Esophagus squamous epithelium (tissue), 5 donors: ENCODE measurements around the gene TUBA4A. TPM values are rescaled to one million over a fixed set of nuclear protein-coding genes. Genes with fewer than 3 reads are reported as not detected.

Experiments
- DNase-seq: peaks from one replicate; lab custom pipeline; 2025; lab: John Stamatoyannopoulos, UW
- H3K27ac ChIP-seq, 4 donors: fragments of 200-600 bp; sonication (generic); one replicate each; pipeline ENCODE4 v1.5.1; 2016 to 2019; ENCODE audit warnings: mild to moderate bottlenecking in 1 of 4
- H3K27me3 ChIP-seq, 4 donors: fragments of 200-600 bp; sonication (generic); 1 replicate in 3 of 4; 2 replicates in 1 of 4; pipeline versions ENCODE4 v1.5.1 to v1.6.0; 2017 to 2021; ENCODE audit warnings: antibody characterized with exemption in 1 of 4
- H3K36me3 ChIP-seq, 3 donors: fragments of 200-600 bp; sonication (generic); one replicate each; pipeline ENCODE4 v1.5.1; 2016 to 2019
- H3K4me1 ChIP-seq, 3 donors: fragments of 200-600 bp; sonication (generic); one replicate each; pipeline ENCODE4 v1.5.1; 2017 to 2019
- H3K4me3 ChIP-seq, 4 donors: fragments of 200-600 bp; sonication (generic); 1 replicate in 3 of 4; 2 replicates in 1 of 4; pipeline ENCODE4 v1.5.1; 2016 to 2019; ENCODE audit warnings: mild to moderate bottlenecking in 2 of 4, moderate library complexity in 1 of 4
- H3K9me3 ChIP-seq, 3 donors: fragments of 200-600 bp; sonication (generic); one replicate each; pipeline ENCODE4 v1.5.1; 2016 to 2019
- CTCF ChIP-seq, 6 experiments: fragments of 450-650 bp in 4 of 6; fragments of 200-600 bp in 2 of 6; sonication (generic) in 2 of 6; IDR thresholded peaks; one replicate each; pipeline ENCODE4 v1.5.1; 2016 to 2019; ENCODE audit warnings: antibody characterized with exemption in 6 of 6, mild to moderate bottlenecking in 4 of 6, moderate library complexity in 4 of 6
- POLR2A ChIP-seq, 4 donors: fragments of 450-650 bp; IDR thresholded peaks; one replicate each; pipeline ENCODE4 v1.6.1; 2017; ENCODE audit warnings: antibody characterized with exemption in 4 of 4, mild to moderate bottlenecking in 4 of 4, moderate library complexity in 3 of 4
- WGBS, 2 donors: methylation state at CpG; one replicate each; pipeline ENCODE4 v1.1.5; 2018; 5-methylcytosine and 5-hydroxymethylcytosine counted together
- intact Hi-C: fragments of 100-400 bp; cut with DNase I; formaldehyde crosslinking; loops from one replicate; pipeline ENCODE4 v1.15.0; 2022
- total RNA-seq, 4 donors: library from RNA; depleted of rRNA; stranded (reverse); fragments of >200 nt; gene quantifications; one replicate each; pipeline ENCODE4 v1.1.0, GENCODE V29; 2016
- donor health status: DM: yes; HTN: yes; CAD: no.

The TUBA4A gene
- total RNA-seq, 4 donors from 2014 or later: 104 to 258 (median 169) TPM

GRCh38 chr2:219251656-219252055 lies 2.1 kb downstream of the TUBA4A start:
- intact Hi-C loops: no loop called here
- TF ChIP-seq CTCF (IDR thresholded peaks at IDR 0.05) (no peak), POLR2A (IDR thresholded peaks at IDR 0.05) (no peak)
- no peaks in the 10 kb centered on the region for H3K27me3 ChIP-seq
- peak overlapping the region; percentile 93 to 96 (median 95) for H3K27ac ChIP-seq
- peak overlapping the region in 3 of 4 donors; percentile 69 to 83 (median 78) for H3K4me3 ChIP-seq
- no peak for DNase-seq
- H3K36me3 ChIP-seq: peaks cover 8 to 42% (median 11%) of the 10 kb centered on the region in 3 donors
- 75% methylated on average over 4 to 6 of the region's 6 CpGs for WGBS, 2 donors
- peaks cover 51 to 93% (median 68%) of the 10 kb centered on the region in 3 donors for H3K4me1 ChIP-seq
- no peaks in the 10 kb centered on the region for H3K9me3 ChIP-seq

GRCh38 chr2:219250049-219250781 lies 3.5 kb downstream of the TUBA4A start:
- DNase-seq: no peak
- no peaks in the 10 kb centered on the region for H3K27me3 ChIP-seq
- TF ChIP-seq CTCF (IDR thresholded peaks at IDR 0.05) (no peak), POLR2A (IDR thresholded peaks at IDR 0.05) (no peak)
- peak overlapping the region; percentile 93 to 96 (median 95) for H3K27ac ChIP-seq
- peaks cover 8 to 43% (median 11%) of the 10 kb centered on the region in 3 donors for H3K36me3 ChIP-seq
- H3K9me3 ChIP-seq: no peaks in the 10 kb centered on the region
- H3K4me1 ChIP-seq: peaks cover 57 to 97% (median 76%) of the 10 kb centered on the region in 3 donors
- intact Hi-C loops: no loop called here
- peak overlapping the region in 3 of 4 donors; percentile 20 to 45 (median 28) for H3K4me3 ChIP-seq
- WGBS, 2 donors: 37 to 38% methylated on average over 7 to 10 of the region's 22 CpGs

- Histone ChIP-seq H3K27me3 (no peaks in the 10 kb centered on the region), H3K4me3 (peak overlapping the region in 3 of 4 donors; percentile 20 to 45 (median 28)), H3K27ac (peak overlapping the region; percentile 93 to 96 (median 95)), H3K4me1 (peaks cover 61 to 97% (median 74%) of the 10 kb centered on the region in 3 donors), H3K36me3 (peaks cover 8 to 43% (median 11%) of the 10 kb centered on the region in 3 donors), H3K9me3 (no peaks in the 10 kb centered on the region)
- intact Hi-C loops: no loop called here
- DNase-seq: no peak
- TF ChIP-seq CTCF (IDR thresholded peaks at IDR 0.05) (no peak), POLR2A (IDR thresholded peaks at IDR 0.05) (peak in 1 of 4 donors; percentile 60)
- 0 to 2% methylated on average over 3 to 7 of the region's 7 CpGs for WGBS, 2 donors
Measured at GRCh38 chr2:219249203-219249980, 4.3 kb downstream of the TUBA4A start.

GRCh38 chr2:219248845-219249202 lies 4.9 kb downstream of the TUBA4A start:
- DNase-seq: no peak
- H3K4me3 ChIP-seq: peak overlapping the region in 3 of 4 donors; percentile 20 to 45 (median 28)
- peaks cover 58 to 93% (median 72%) of the 10 kb centered on the region in 3 donors for H3K4me1 ChIP-seq
- H3K27ac ChIP-seq: peak overlapping the region; percentile 93 to 96 (median 95)
- intact Hi-C loops: no loop called here
- H3K36me3 ChIP-seq: peaks cover 8 to 43% (median 11%) of the 10 kb centered on the region in 3 donors
- TF ChIP-seq POLR2A (IDR thresholded peaks at IDR 0.05) (no peak), CTCF (IDR thresholded peaks at IDR 0.05) (no peak)
- WGBS, 2 donors: 59 to 63% methylated on average over 2 of the region's 2 CpGs
- no peaks in the 10 kb centered on the region for H3K9me3 ChIP-seq
- H3K27me3 ChIP-seq: no peaks in the 10 kb centered on the region
